GM18508 (cell line): ENCODE measurements around the gene PANK2.
"Not testable (repeated sequence)": the region's sequence is repeated elsewhere in the genome, so short reads cannot be mapped to it uniquely, and the experiment has no call there.

Experiments used
- ATAC-seq: cut with Tn5 transposase; IDR thresholded peaks from one replicate; pipeline ENCODE4 v1.9.1; 2021; ENCODE audit warnings: moderate number of reproducible peaks; ENCODE audit not compliant: insufficient read depth, unreplicated experiment

The PANK2 gene

DNA sequence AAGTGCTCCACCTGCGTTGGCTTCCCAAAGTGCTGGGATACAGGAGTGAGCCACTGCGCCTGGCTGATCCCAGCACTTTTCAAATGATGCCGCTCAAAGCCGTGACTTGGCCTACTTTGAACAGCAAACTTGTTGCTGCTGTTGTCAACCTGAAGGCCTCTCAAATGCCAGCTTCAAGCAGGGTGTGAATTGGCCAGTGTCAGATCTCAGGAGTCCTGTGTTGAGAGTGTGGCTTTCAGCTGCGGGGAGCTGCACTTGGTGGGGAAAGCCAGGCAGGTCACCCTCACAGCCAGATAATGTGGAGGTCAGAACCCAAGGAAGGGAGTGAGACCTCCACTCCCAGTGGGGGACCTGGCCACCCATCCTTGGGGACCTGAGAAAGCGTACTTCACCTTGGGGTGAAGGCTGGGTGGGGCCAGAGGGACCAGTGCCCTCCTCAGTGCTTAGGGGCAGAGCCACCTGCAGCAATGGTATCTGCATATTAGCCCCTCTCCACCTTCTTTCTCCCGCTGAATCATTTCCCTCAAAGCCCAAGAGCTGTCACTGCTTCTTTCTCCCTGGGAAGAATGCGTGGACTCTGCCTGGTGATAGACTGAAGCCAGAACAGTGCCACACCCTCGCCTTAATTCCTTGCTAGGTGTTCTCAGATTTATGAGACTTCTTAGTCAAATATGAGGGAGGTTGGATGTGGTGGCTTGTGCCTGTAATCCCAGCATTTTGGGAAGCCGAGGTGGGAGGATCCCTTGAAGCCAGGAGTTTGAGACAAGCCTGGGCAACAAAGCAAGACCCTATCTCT is 19.1 kb upstream of the PANK2 start:
- no peak for ATAC-seq

DNA sequence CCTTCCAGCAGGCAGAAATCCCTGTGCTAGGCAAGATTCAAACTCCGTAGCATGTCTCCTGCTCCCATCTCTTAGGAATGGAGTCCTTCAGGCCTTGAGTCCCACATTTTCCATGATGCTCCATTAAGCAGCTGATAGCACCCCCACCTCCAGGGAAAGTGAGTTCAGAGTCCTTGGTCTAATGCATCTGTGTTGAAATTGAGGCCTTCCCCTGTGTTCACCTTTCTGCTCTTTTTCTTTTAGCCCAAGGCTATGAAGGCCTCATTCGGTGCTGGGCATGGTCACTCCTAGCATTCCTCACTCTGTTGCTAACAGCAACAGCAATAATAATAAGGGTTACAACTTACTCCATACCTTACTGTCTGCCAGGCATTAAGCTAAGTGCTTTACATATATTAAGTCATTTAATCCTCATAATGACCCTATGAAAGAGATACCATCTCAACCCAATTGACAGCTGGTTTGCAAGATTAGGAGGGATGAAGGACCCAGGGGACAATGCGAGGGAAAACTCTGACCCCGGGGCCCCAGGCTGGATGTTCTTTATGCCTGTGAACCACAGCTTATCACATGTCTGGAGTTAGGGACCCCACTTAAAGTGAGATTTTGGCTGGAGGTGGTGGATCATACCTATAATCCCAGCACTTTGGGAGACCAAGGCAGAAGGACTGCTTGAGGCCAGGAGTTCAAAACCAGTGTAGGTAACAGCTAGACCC is 17.5 kb upstream of the PANK2 start:
- ATAC-seq = no peak

DNA sequence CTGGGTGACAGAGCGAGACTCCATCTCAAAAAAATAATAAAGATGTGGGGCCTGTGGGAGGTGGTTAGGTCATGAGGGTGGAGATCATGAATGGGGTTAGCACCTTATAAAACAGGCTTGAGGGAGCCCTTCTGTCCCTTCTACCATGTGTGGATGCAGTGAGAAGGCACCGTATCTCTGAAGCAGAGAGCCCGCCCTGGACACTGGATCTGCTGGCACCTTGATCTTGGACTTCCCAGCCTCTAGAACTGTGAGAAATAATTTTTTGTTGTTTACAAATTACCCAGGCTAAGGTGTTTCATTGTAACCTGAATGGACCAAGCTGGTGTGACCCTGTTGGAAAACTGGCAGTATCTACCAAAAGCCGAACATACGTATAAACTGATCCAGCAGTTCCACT is 15.7 kb upstream of the PANK2 start:
- no peak for ATAC-seq

DNA sequence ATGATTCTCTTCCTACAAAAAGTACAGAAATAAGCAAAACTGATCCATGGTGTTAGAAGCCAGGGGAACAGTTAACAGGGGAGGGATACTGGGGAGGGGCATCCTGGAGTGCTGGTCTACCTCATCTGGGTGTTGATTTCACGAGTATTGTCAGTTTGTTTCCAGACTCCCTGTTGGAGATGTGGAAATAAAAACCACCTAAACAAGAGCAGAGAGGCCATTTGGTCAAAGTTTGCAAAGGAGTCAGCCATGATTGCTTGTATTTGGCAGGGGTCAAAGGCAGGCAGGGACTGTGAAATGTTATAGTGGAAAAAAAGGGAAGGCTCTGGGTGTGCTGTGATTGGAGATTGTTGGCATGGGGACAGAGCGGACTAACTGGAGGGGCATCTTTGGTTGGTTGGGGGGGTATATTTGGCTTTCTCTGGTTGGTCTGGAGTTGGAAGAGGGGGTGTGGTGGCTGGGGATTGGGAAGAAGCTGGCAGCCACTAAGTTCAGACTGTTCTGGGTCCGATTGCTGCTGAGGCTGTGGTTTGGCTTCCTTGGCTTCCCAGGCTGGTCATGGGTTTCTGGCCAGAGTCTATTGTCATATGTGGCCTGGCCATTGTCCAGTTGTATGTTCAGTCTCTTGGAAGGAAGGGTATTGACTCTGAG is 14.9 kb upstream of the PANK2 start:
- no peak for ATAC-seq

DNA sequence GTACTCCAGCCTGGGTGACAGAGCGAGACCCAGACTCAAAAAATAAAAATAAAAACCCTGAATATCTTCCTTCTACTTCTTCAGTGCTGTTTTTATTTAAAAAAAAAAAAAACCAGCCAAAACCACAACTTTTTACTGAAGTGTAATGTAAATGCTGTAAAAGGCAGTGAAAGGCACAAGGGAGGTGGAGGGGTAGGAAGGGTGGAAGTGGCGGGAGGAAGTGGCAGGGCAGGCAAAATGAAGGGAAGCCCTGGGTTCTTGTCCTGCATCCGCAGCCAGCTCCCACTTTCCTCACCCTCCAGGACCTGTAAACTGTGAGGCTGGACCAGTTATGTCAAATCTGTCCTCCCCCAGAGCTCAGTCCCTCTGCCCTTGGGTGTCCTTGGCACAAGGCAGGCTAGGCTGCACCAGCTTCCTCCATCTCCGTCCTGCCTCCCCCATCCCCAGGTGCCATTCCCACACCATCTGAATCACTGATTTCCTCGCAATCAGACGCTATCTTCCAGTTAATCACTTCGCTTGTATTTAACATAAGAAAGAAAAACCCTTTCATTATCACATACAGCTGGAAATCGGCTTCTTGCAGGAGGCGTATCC is 13.7 kb upstream of the PANK2 start:
- ATAC-seq = no peak

DNA sequence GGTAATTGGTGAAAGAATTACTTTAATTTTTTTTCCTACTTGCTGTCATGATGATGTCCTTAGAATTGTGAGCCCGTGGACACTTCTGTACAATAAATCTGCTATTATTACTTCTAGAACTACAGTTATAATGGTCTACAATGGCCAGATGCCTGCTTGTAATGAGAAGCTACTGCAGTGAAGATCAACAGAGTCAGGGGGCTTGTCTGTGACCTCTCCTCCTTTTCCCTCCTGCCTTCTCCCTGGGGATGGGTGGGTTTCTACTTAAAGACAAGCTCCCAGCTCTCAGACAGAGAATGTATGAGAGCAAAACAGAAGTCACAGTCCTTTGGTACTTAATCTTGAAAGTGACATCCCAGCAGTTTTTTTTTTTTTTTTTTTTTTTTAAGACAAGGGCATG is 13.2 kb upstream of the PANK2 start:
- no peak for ATAC-seq

DNA sequence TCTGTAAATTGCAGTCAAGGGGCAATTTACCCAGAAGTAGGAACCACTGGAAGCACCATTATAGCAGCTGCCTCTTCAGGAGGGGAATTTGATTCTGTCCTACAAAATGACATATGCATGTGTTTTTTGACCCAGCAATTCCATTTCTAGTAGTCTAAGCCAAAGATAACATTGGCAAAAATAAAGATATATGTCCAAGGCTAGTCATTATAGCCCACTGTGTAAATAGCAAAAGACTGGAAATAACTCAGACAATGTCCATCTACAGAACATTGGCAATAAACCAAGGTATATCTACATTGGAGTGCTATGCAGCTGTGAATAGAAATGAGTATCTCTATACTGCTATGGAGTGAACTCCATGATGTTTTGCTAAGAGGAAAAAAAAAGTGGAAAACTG is 12.5 kb upstream of the PANK2 start:
- no peak for ATAC-seq

DNA sequence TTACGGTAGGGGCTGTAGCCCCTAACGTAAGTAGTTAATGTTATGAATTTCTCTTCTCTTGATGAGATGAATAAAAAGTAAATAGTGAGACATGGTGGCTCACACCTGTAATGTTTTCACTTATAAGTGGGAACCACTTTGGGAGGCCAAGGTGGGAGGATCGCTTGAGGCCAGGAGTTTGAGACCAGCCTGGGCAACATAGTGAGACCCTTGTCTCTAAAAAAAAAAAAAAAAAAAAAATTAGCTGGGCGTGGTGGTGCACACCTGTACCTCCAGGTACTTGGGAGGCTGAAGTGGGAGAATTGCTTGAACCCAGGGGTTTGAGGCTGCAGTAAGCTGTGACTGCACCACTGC is 10.3 kb upstream of the PANK2 start:
- not testable (repeated sequence) for ATAC-seq

DNA sequence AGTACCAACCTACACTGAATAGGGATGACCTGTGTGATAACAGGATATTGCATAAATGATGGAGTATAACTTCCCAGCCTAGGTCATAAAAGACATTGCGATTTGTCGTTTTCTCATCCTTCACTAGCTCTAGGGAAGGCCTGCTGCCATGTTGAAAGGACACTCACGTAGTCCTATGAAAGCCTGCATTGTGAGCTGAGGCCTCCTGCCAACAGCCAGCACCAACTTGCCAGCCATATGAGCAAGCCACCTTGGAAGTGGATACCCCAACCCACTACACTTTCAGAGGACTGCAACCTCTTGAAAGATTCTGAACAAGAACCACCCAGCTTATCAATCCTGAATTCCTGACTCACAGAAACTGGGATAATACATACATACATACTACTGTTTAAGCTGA is 3.5 kb upstream of the PANK2 start:
- no peak for ATAC-seq

DNA sequence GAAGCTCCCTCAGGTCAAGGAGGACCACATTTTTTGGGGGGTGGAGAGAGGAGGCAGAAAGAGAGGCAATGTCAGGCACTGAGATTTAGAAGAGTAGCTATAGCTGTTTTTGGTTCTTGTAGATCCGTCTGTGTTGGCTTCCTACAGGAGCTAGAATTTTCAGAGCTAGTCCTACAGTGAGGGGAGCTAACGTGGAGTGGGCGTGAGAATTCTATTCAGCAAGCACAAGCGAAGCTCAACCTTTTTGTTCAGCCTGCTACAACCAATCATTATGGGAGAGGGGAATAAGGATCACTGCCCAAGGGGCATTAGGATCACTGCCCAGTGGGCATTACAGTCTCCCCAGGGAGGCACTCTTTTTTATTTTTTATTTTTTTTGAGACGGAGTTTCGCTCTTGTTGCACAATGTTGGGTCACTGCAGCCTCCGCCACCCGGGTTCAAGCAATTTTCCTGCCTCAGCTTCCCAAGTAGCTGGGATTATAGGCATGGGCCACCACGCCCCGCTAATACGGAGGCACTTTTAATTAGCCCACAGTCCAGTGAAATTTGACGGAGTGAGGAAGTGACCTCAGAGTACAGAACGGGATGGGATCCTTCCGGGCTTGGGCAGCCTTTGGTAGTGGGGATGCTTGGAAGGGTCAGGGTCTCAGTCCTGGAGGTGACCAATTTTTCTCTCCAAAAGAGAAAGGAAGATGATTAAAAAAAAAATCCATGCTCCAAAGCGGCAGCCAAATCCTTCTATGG is 1.1 kb upstream of the PANK2 start:
- no peak for ATAC-seq

DNA sequence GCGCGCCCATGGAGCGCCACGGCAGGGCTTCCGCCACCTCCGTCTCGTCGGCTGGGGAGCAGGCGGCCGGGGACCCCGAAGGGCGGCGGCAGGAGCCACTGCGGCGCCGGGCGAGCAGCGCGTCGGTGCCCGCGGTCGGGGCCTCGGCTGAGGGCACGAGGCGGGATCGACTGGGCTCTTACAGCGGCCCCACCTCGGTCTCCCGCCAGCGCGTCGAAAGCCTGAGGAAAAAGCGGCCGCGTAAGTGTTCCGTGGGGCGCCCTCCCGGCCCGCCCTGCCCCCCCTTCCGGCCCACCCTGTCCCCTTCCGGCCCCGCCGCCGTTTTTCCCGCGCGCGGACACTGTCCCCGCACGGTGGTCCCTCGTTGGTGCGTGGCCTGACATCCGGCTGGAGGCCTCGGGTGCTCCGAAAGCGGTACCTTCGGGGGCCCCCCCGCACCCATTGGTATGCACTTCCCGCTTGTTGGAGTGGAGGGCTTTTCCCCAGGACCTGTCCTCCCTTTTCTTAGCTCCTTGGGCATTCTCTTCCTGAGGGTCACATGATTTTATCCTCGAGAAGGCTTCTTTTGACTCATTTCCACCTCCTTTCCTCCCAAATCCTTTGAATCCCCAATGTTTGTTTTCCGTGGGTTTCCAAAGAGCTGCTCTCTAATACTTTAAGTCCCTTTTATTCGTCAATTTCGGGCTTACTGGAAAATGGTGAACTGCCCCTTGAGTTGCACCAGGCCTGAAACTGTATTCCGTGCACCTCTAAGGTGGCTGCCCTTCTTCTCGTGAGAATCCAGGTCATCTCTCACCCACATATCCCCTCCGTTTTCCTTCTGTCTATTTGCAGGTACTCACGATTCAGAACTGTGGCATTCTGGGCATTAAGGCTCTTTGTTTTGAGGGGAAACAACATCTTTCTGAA is 556 bp downstream of the PANK2 start:
- no peak for ATAC-seq

DNA sequence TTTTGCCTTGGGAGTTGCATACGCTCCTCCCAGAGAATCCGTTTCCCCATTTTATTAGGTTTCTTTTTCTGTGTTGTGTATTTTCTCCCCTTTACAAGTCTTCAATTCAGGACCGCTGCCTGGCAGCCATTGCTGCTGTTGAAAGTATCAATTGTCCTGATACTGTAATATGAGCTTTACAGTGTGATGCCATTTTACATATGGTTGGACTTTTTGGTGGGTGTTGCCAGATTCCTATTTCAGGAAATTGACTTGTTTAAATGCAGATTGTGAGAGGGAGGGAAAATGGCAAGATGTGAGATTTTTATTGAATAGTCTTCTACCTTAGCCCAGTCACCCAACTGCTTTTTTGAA is 1.2 kb downstream of the PANK2 start:
- no peak for ATAC-seq

DNA sequence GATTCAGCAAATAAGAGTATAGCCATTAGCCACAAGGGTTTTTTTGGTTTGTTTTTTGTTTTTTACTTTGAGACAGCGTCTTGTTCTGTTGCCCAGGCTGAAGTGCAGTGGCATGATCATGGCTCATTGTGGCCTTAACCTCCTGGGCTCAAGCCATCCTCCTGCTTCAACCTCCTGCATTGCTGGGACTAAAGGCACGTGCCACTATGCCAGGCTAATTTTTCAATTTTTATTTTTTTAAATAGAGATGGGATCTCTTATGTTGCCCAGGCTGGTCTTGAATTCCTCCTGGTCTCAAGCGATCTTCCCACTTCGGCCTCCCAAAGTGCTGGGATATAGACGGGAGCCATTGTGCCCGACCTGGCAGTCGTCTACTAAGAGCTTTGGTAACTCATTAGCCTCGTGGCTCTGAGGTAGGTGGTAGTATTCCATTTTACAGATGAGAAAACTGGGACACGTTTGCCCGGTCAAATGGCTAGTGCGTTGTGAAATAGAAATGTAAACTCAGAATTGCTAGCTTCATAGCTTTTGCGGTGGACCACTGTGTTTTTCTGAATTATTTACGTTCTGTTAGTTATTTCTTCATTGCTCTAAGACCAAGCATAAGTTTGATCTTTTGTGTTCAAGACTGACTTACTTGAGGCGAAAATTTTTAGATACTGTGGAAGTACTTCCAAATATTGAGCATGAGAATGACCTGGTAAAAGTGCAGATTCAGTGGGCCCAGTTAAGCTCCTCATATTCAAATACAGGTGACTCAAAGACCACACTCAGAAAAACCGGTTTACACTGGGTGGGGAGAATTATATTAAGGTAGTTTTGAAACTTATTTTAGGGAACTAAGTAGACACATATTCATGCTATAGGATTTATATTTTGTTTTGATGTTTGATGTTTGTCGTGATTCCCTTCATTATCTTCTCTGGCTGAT is 2.1 kb downstream of the PANK2 start:
- ATAC-seq = no peak

DNA sequence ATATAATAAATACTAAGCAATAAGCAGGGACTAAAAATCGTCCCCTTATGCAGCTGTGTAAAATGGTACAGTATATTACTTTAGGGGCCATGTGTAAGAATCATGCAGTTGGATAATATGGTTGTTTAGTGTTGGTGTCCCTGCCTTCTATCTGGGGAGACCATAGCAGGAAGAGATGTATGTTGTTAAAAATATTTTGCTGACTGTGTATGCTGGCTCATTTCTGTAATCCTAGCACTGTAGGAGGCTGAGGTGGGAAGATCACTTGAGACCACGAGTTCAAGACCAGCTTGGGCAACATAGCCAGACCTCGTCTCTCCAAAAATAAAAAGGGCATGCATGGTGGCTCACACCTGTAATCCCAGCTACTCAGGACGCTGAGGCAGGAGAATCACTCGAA is 5.6 kb downstream of the PANK2 start:
- no peak for ATAC-seq

DNA sequence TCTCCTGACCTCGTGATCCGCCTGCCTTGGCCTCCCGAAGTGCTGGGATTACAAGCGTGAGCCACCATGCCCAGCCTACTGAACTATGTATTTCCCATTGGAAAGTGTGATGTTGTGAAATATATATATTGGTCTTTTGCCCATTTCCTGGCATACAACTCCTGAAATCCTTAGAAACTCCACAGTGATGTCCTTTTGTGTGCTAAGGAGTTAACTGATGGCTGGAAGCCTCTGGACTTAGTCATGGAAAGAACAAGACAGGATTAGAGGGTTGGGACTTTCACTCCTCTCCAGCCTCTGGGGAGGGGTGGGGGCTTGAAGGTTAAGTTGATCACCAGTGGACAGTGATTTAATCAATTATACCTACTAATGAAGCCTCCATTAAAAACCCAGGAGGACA is 7.1 kb downstream of the PANK2 start:
- ATAC-seq = no peak

DNA sequence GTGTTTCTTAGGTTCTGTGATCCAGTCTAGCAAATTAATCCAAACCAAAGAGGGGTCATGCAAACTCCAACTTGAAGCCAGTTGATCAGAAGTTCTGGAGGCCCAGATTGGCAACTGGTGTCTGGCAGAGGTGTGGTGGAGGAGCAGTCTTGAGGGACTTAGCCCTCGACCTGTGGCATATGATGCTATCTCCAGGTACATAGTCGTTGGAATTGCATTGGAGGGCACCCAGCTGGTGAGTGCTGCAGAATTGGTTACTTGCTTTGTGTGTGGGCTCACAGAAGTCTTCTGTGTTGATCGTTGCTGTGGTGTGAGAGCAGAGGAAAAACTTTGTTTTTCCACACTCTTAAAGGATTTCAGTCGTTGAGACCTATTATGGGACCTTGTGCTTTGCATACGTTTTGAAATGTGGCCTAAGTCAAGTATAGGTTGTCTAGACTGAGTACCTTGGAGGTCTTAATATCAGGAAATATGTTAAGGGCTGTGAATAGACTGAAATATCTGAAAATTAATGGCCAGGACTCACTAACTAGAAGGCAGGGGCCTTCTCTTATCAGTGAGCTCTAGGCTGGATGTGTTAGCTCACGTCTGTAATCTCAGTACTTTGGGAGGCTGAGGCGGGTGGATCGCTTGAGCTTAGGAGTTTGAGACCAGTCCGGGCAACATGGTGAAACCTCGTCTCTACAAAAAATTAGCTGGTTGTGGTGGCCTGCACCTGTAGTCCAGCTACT is 7.8 kb downstream of the PANK2 start:
- ATAC-seq = no peak

DNA sequence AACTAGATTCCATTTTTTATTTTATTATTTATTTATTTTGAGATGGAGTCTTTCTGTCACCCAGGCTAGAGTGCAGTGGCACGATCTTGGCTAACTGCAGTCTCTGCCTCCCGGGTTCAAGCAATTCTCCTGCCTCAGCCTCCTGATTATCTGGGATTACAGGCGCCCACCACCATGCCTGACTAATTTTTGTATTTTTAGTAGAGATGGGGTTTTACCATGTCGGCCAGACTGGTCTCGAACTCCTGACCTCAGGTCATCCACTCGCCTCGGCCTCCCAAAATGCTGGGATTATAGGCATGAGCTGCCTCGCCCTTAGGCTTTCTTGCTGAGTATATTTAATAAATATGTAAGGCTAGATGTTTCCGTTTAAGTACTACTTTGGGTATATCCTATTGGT is 9.0 kb downstream of the PANK2 start:
- not testable (repeated sequence) for ATAC-seq

DNA sequence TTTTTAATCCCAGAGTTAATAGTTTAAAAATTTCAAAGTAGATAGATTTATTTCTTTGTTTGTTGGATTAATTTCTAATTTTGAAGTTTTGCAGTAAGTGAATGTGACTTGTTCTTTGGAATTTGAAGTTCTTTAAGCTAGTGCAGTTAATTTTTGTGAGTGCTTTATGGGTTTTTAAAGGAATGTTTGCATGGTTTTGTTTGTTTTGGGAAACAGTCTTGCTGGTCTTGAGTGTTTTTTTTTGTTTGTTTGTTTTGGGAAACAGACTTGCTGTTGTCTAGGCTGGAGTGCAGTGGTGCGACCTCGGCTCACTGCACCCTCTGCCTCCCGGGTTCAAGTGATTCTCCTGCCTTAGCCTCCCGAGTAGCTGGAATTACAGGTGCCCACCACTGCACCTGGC is 9.5 kb downstream of the PANK2 start:
- no peak for ATAC-seq
